GM20000 (cell line): ENCODE measurements around the gene FBLN5.
A peak's percentile ranks its signal among the peaks of the same experiment; 100 is the strongest.
"Not testable (repeated sequence)": the region's sequence is repeated elsewhere in the genome, so short reads cannot be mapped to it uniquely, and the experiment has no call there.

ENCODE experiments used
- DNase-seq: peaks from one replicate; pipeline ENCODE4 v3.0.0; 2012; ENCODE audit warnings: low spot score
- TF ChIP-seq, protein P1 (sequence below): IDR thresholded peaks from 2 replicates; pipeline ENCODE4 v1.5.1; 2012; ENCODE audit warnings: mild to moderate bottlenecking, control low read depth; ENCODE audit errors: extremely low read depth, missing control alignments

Gene FBLN5

DNA sequence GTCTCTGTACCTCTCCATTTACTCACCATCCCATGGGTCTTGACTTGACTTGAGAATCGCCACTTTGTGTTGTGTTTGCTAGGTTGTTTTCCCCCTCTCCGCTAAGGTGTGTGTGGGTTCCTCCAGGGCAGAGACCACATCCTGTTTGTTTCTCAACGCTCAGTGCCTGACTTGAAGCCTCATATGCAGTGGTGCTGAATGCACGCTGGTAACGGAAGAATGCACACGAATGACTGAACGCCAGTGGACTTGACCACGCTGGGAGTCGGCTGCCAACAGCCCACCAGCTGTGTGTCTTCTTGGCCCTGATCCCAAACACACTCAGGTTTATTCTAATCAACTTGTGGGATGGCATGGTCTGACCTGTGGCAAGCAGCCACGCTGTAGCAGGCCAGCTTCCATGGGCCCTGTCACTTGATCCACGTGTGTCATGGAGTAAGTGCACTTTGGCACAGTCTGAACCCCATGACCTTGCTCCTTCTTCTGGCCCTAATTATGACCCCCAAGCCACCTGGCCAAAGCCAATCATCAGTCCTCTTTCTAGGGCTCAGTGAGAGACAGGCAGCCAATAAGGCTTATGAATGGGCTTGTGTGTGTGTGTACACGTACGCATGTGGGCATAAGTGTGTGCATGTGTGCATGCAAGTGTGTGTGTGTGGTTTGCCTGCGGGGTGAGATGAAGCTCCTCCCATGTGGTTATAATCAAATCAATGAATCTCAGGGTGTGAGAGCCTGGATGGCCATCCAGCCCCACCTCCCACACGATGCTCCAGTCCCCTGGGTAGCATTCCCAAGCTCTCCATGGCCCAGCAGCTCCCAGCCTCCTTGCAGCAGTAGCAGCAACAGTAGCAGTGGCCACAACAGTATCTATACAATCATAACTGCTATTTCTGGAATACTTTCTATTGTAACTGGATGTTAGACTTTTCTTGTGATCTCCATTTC lies 73.8 kb downstream of the FBLN5 start:
- DNase-seq = peak; percentile 46
- TF ChIP-seq, protein P1, sequence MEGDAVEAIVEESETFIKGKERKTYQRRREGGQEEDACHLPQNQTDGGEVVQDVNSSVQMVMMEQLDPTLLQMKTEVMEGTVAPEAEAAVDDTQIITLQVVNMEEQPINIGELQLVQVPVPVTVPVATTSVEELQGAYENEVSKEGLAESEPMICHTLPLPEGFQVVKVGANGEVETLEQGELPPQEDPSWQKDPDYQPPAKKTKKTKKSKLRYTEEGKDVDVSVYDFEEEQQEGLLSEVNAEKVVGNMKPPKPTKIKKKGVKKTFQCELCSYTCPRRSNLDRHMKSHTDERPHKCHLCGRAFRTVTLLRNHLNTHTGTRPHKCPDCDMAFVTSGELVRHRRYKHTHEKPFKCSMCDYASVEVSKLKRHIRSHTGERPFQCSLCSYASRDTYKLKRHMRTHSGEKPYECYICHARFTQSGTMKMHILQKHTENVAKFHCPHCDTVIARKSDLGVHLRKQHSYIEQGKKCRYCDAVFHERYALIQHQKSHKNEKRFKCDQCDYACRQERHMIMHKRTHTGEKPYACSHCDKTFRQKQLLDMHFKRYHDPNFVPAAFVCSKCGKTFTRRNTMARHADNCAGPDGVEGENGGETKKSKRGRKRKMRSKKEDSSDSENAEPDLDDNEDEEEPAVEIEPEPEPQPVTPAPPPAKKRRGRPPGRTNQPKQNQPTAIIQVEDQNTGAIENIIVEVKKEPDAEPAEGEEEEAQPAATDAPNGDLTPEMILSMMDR = no peak

DNA sequence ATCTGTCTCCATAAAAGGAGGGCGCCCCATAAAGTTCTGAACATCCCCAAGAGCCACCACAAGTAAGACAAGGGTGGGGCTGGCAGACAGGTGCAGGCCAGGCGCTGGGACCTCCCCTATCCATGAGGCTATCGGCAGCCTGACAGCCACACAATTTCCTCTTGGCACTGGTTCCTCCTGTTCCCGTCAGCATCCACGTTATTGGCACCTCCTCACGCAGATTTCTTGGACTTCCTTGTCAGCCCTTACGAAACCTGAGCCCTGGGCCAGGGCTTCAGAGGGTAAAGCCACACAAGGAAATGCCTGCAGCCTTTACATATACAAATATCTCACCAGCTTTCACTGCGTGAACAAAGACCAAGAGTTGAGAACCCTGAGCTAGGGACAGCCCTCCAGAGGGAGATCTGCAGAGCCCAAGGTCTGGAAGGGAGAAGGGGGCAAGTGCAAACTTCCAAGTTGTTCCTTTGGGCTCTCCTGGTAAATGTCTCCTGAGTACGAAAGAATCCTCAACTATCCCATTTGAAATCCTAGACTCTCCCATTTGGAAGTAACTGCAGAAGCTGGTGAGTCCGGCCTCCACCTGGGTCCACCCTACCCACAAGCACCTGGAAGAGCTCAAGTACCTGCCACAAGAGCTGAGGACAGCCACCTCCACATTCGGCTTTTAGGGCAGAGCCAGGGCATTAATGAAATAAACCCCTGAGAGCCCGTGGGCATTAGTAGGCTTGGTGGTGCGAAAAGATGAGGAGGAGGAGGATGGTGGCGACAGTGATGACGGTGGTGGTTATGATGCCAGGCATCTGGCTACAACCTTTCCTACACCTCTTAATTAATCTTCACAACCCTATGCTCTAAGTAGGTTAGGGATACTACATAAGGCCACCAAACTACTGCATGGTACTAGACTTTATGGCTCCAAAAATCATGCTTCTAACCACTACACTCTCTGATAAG lies 74.7 kb downstream of the FBLN5 start:
- DNase-seq = no peak

DNA sequence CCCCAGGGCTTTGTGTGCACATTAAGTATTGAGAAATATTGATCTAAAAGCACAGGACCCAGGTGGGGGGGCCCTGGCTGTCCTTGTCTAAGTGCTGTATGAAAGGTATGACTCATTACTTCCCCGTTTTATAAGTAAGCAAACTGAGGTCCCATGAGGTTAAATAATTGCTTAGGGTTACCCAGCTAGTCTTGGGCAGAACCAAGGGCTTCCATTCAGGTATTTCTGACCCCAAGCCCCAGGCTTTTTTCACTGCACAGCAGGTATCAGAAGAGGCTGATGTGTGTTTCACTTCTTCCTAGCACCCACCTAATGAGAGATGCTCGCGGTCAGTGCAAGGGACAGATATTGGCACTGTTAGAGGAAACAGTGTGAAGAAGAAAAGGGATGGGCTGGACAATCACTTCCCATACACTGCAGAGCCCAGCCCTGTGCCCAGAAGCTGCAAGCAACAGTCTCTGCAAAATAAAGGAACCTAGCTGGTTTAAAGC lies 75.4 kb downstream of the FBLN5 start:
- peak; percentile 43 for DNase-seq
- TF ChIP-seq, protein P1 = no peak

More for the DNA sequence above, 74.7 kb downstream of the FBLN5 start:
- TF ChIP-seq, protein P1 = no peak

DNA sequence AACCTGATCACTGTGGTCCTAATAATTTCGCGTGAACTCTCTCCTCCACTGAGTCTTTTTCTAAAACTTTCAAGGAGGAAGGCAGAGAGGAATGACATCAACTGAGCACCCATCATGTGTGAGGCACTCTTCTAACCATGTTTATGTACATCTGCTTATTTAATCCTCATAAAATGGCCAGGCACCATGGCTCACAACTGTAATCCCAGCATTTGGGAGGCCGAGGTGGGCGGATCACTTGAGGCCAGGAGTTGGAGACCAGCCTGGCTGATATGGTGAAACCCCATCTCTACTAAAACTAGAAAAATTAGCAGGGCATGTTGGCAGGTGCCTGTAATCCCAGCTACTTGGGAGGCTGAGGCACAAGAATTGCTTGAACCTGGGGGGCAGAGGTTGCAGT lies 76.1 kb downstream of the FBLN5 start:
- not testable (repeated sequence) for DNase-seq

DNA sequence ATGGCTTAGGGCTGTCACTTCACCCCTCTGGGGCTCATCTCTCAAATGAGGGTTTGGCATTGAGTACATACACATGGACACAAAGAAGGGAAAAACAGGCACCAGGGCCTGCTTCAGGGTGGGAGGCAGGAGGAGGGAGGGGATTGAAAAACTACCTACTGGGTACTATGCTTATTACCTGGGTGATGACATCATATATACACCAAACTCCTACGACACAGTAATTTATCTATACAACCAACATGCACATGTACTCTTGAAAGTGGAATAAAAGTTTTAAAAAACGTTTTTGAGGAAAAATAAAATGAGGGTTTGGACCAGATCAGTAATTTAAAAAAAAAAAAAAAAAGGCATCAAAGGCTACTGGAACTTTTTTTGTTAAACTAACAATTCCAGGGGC lies 76.6 kb downstream of the FBLN5 start:
- TF ChIP-seq, protein P1 = no peak

DNA sequence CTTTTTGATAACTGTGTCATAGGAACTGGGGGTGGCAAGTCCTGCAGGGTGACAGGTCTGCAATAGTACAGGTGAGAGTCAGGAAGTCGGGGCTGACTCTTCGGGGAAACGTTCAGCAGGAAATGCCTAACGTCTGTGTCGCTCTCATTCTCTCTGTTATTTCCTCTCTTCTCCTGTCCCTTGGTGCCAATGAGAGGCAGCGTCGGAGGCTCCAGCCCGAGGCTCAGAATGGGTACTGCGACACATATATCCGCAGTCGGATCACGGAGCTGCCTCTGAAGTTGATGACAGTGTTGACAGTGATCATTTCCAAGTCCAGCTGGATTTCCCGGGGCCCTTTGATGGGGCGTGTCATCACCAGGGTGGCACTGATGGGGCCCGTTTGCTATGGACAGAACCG lies 77.5 kb downstream of the FBLN5 start:
- no peak for DNase-seq
- TF ChIP-seq, protein P1 = no peak

More for the DNA sequence above, 76.6 kb downstream of the FBLN5 start:
- no peak for DNase-seq

DNA sequence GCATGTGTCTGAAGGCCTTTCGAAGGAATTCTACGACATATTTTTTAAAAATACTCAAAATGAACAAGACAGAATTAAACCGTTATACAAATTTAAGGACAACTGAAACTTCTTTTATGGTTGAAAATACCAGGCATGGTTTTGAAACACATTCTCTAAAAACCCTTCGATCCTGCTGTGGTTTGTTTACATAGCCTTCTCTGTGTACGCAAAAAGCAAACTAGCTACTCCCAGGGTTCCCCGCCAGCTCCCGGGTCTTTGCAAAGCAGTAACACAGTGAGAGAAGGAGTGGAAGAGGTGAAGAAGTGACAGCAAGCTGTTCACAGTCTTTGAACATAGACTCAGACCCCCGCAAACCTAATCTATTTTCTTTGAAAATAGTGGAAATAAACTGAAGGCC lies 77.9 kb downstream of the FBLN5 start:
- no peak for DNase-seq
- TF ChIP-seq, protein P1 = no peak
